Left forelimb (tissue), 1 donor: ENCODE measurements around the gene EOGT.

Experiments used
- DNase-seq: peaks from one replicate; pipeline ENCODE4 v3.0.0-alpha.2; 2018; ENCODE audit warnings: low spot score

Gene EOGT

DNA sequence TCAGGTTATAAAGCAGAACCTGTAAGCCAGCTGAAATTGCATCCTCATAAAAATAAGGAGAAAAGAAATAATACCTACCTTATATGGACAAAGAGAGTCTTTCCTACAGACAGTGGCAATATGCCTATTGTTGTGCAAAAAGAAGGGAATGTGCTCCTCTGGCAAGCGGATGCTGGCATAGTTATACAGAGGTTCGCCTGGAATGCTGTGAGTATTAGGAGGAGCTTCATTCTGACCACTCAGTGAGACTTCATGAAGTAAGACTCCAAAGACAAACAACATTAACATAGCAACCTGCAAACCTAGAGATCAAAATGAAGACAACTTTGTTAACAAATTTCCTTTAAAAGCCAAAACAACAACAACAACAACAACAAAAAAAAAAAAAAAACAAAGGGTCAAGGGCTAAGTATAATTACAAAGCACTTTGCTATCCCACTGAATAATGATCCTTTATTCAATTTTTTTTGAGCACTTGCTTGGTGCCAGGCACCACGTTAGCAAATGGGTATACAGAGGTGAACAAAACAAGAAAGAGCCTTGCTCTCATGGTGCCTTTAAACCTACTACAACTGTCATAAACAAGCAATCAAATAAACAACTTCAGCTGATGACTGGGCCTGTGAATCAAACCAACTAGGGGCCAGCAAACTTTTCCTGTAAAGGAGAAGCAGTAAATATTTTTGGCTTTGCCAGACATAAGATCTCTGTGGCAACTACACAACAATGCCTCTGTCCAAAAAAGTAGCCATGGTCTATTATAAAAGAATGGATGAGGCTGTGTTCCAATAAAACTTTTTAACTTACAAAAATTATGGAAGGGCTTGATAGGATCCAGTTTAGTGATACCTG lies 3.7 kb downstream of the EOGT start:
- DNase-seq: no peak

DNA sequence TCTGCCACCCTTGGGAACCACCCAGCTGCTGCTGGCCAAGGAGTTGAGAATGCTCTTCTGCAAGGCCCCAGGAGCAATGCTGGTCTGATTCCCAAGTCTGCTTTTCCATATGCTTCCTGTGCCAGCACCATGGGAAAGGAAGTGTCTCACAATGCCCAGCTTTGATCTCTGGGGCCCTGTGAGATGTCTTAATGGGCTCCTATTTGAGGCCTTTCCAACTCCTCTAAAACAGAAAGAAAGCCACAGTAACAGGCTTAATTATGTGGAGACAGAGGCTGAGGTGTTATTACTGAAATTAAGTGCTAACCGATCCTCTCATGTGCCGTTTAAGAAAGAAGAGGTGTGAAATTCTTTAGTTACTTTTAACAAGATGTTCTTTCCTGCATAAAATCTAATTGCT lies 4.5 kb downstream of the EOGT start:
- no peak for DNase-seq

DNA sequence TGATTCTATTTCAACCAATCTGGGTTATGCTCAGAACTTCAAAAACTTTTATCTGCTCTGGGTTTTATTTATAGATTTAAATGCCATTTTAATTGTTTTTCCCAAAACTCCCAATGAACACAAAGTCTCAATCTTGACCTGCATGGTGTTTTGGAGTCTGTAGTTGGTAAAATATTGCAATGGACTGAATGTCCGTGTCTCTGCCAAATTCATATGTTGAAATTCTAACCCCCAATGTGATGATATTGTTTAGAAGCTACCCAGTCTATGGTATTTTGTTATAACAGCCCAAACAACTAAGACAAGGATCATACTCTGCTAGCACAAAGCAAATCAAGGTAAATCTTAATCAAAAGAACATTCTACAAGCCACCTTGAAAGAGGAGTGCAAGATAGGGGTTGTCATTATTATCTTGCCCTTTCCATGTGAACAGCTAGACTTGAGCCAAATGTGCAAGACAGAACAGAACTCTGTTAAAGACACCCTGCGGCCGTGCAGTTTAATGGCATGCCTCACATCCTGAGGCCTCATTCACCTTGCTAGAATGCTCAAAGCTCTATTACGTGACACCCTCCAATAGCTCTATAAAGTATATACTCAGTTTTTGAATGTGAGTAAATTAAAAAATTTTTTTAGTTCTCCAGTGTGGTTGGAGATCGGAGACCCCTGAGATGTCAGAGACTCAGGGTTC lies 7.5 kb downstream of the EOGT start:
- no peak for DNase-seq

DNA sequence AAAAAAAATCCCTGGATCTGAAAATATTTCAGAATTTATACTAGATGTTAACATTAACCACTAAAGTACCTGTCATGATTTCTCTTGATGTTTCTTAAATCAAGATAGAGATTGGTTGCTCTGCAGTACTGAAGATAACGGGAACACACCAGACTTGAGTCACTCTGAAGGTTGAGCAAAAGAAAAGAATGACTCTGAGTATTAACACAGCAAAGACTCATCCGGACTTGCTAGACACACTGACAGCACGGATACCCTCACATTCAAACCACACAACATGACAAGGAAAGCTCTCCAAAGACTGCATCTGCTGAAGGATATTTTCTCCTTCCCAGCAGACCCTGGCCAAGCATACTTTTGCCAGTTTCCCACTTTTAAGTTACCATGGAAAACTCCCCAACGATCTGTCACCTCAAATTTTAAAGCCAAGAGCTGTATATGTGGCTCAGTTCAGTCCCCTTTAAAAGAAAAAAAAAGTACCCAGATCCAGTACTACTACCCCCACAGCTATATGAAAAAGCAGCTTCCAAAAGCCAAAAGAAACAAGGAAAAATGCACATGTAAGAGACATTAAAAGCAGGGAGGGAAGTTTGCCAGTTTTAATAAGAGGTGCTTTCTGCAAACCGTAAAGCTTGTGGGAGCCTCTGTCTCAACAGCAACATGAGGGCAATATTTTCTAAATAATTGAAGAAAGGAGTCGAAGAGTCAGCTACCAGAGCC lies 8.3 kb downstream of the EOGT start:
- no peak for DNase-seq

DNA sequence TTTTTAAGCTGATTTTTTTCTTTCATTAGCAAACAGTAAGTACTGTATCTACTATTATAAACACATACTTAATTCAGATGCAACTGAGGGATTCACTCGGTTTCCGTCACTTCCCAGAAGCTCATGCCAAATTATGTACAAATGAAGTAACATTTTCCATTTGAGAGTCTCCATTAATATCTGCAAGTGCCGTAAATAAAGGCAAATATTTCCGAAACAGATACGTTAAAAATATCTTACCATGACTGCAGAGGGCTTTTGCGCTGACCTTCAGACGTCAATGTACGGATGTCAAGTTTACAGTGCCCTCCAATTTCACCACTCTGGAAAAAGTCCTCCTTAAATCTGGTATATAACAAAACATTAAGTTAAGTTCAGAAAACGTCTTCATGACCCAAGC lies 9.3 kb downstream of the EOGT start:
- DNase-seq: no peak

DNA sequence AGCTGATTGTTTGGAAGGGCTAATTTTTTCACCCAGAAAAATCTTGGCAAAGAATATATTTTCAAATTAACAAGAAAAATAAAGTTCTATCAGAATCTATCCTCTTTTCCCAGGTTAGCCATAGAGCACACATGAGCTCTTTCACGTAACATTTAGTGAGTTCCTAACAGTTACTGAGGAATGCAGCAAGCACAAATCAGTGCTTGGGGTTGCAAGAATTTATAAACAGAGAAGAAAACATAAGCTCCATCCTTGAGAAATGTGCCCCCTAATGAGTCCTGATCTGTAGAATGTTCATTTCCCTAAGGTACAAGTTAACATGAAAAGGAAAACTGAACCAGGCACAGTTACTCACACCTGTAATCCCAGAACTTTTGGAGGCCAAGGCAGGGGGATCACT lies 13.9 kb downstream of the EOGT start:
- DNase-seq: no peak

DNA sequence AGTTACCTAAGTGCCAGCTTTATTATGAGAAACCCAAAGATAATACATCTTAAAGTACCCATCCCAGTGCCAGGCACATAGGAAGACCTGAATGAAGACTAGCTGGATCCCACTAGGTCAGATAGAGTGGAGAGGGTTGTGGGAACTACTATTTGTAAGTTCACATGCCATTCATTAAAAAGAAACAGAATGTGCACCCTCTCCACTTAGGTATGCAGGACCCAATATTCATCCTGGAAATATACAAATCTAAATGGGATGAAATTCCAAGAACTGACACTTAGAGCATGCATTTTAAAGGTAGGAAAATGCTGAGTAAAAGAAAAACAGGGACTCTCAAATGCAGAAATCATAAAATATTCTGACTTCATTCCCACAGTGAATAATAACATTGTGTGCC lies 14.3 kb downstream of the EOGT start:
- DNase-seq: no peak

DNA sequence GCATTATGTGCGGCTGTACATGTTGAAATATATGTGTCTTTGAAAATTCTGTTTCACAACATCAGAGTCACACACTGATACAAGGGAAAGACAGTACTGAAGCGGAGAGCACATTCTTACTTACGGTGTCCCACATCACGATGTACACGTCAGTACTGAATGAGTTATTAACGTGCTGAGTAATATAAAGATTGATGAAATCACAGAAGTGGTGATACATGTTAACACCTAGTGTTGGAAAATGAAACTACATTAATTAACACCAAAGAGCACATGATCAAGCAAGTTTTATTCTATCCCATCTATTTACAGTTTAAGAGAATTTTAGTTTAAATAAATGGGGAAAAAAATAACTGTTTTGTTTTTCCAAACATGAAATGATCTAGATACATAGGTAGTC lies 15.6 kb downstream of the EOGT start:
- no peak for DNase-seq

DNA sequence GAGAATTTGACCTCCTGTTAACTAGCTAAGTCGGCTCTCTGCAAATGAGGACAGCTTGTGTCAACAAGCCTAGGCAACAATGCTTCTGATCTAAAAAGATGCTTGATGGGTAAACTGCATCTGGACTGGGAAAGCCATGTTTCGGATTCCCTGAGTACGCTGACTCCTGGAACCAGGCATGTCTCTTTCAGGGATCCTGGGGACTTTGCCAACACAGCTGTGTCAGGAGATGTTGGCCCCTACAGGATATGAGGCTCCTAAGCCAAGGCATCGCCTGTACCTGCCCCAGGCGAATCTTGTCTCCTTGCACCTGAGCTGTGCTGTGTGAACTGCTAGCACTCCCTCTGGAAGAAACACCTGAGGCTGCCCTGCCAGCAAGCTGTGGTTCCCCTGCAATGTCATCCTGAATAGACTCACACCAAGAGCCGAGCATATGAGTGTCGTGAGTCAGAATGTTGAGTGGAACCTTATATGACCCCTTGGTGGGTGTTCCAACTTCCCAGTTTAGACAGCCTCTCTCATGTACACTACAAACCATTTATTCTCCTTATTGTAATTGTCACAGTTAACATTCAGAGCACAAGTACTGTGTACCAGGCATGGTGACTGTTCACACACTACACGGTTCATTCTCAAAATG lies 17.0 kb downstream of the EOGT start:
- DNase-seq: no peak

DNA sequence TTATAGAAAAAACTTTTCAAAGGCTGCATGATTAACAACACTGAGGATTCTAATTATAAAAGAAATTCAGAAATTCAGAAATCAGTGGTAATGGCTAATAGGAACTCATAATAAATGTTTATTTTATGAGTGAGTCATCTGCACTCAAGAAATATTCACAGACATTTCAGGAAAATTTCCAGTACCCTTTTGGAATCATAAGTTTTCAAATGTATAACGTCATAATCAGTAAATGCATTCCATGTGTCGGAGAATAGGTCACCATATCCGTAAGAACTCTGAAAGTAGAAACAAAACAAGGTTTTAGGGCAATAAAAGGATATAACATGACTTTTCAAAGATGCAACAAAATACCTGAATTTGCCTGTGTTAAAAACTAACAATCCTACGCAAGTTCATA lies 24.7 kb downstream of the EOGT start:
- DNase-seq: no peak

DNA sequence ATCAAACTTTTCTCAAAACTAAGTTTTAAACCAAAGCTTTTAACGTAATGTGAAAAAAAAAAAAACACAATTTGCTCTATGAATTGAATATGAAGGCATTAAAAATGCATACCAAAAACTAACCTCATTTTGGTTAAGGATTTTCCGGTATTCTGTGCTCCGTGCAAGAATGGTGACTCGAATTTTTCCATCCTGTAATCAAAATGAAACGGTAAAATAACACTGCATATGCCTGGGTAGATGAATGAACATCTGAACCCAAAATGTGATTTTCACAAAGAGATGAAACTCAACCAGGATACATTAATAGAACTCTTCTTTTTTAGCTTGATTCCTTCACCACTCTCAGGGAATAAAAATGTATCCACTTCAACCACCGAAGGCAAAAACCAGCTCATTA lies 26.2 kb downstream of the EOGT start:
- no peak for DNase-seq

DNA sequence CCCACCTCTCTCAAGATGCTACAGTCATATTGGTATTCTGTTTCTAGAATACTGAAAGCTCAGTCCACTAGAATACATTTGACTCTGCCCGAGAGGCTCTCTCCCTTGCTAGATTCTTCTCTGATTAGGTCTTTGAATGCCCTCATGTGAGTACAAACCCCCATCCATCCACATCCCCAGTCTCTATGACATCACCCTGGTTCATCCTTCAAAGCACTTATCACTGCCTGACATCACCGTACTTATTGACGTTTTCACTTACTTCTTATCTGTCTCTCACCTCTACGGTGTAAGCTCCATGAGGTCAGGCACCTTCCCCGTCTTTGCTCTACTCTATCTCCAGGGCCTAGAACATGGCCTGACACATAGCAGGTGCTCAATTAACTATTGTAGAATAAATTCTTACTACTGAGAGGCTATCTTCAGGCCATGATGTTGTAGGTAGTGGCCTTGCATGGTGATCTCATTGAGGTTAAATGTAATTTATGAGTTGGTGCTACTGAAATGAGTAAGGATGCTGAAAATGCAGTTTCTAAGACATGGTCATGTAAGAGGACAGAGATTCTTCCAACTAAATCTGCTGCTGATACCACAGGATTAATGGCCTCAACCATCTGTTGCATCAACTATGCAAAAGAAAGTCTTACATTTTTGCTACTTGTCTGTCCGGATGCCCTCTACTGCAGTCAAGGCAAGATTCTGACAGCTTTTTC lies 26.8 kb downstream of the EOGT start:
- no peak for DNase-seq

DNA sequence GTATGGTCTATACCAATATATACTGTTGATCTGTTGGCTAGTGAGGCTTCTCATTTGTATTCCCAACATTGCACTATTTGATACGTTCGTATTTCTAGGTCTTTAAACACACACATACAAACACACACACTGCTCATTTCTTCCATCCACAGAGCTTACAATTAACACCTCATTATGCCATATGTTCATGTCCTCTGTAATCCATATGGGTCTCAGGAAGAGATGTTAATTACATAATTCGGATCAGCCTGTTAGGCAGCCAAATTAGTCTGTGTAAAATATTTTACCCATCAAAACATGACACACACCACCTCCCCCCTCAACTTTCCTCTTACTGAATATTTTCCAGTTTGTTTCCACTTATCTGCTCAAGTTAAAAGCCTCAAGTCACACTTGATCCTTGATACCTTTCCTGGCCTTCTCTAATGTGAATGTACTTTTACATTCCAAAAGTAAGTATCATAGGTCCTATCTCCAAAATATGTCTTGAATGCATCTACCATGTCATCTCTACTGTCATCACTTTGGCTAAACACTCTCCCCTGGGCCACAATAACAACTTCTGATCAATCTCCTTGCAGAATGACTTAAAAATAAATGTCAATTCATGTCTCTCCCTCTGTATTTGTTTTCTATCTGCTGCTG lies 28.2 kb downstream of the EOGT start:
- DNase-seq: no peak

DNA sequence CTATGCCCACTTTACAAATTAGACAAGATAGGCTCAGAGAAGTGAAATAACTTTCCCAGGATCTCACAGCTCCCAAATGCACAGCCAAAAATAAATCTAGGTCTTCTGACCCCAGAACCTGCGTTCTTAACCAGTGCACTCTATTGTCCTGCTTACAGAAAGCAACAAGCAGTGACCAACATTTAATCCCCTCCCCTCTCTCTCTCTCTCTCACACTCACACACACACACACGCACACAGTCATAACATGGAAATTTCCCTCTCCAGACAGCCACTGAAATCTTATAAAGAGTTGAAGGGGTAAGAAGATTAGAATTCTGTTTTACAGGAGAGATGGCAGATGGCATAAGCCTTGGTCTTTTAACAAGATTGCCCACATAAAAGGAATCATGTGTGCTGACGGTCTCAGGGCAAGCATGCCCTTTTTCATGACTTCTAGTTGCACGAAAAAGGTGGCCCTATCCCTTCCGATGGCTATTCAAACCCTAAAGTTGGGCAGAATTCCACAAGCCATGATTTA lies 29.4 kb downstream of the EOGT start:
- no peak for DNase-seq

DNA sequence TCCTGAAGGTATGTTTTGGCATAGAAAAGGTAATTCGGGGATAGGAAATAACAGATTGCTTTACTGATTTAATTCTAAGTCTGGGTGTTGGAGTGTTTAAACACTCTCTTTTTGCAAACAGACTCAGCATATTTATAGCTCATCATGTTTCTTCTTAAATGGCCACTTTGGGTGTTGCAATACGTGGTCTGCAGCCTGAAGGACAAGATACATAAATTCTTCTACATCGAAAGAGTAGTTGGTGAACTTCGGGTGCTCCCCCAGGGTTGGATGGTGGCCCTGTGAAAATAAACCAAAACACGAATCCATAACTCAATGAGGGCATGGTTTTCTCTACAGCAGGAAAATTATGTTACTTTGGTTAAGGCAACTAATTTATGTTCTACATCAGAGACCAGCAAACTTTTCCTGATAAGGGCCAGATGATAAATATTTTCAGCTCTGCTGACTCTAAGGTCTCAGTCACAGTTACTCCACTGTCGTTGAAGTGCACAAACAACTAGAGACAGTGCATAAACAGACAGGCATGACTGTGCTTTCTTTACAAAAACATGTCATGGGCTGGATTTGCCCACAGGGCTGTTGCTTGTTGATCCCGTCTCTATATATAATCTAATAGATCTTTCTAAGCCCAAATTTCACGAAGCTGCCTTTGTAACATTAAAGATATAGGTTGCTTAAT lies 35.9 kb downstream of the EOGT start:
- DNase-seq: no peak

DNA sequence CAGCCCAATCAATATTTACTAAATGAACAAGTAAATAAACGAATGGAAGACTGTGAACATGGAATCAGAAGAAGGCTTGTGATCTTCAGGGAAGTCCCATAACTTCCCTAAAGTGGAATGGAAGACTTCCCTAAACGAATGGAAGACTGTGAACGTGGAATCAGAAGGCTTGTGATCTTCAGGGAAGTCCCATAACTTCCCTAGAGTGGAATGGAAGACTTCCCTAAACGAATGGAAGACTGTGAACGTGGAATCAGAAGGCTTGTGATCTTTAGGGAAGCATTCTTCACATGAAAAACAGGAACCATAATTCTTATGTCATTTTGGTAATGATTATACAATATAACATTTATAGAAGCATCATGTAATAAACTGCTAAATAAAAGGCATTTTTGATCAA lies 38.8 kb downstream of the EOGT start:
- no peak for DNase-seq

DNA sequence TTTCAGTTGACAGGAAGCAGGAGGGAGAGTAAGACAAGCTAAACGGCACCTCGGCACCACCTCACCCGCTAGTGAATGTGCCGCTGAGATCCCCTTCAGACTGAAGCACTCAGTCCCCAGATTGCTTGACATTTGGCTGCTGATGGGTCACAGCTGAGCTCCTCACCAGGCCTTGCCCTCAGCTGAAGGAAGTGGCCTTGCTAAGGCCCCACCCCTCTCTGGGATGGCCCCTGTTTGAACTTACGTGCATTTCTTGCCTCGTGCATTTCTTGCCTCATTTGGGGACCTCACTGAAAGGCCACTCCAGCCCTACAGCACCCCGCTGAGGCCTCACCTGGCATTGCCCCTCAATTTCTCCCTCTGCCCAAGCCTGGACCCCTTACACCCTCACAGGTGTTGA lies 39.8 kb downstream of the EOGT start:
- no peak for DNase-seq

DNA sequence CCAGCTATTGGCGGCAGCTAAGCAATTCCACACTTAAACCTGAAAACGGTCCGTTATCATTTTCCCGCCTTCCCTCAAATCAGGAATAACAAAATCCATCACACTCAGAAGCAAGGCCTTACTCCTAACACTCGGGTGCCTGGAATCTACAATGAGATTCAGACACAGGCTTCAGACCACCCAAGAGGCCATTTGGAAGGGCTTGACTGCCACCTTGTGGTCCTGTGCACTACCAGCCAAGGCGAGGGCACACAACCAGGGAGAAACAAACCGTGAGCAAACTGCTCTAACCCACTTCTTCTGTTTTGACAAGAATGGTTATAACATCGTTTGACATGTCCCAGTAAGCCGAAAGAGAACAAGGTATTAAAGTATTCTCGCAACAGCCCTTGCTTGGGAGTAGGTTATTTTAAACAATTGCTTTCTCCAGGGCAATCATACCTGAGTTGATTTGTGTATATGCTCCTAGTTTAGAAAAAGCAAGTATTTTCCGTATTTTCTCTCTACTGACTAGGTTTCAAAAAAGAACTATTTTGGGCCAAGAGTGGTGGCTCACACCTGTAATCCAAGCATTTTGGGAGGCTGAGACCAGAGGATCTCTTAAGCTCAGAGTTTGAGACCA lies 41.0 kb downstream of the EOGT start:
- no peak for DNase-seq

DNA sequence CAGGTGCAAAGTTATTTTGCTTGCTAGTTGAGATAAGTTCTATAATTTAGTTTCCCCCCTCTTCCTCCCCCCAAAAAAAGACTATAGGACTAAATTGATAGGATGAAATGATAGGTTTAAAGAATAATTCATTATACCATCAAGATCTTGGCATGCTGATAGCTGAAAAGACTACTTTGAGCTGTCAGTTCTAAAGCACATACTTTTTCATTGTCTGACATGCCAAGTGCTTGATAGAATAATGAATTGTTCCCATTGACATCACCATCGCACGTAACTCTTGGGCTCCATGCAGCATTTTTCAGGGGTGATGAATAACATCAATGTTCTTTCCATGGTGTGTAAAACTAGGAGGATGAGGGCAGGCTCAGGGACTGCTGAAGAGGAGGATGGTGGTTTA lies 48.8 kb downstream of the EOGT start:
- no peak for DNase-seq

DNA sequence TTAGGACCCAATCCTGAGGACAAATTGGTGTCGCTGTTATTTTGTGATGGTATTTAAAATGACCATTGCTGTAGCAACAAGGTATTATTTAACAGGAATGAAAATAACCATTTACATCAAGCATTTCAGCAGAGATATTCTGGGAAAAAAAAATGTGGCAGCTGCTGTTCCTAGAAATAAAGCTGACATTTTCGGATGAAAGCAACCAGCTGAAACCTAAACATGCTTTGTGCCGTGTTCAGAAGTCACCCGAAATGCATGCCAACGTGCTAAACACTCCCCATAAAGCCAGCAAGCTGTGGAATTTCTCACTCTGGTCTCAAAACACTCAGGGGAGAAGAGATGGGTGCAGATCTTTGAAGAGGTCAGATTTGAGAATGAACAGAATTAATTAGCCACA lies 49.6 kb downstream of the EOGT start:
- no peak for DNase-seq
